ENCODE results near the gene DRC1.

DRC1 gene

DNA sequence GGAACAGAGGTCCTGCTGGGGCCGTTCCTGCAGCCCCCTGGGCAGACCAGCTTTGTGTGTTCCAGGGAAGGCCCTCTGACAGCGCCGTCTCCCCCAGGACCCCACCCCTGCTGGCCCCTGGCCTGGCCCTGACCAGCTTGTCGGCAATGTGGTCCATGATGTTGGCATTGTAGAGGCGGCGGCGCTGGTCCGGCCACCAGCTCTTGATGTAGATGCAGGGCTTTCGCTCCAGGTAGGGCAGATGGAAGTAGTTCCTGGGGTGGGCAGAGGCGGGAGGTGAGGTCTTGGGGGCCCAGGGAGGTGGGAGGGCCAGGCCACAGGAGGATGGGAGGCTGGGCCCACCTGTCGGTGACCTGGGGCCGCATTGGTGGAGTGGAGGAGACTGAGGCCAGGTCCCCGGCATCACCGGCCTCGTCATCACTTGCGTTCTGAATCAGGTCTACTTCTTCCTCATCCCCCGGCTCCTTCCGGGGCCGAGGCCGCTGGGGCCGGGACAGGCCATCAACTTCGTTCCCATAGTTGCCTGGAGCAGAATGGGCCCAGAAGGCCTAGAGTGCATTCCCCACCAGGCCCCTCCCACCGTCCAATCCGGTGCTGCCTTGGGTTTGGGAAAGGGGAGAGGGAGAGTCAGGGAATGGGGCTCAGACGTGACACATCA lies 77.5 kb downstream of the DRC1 start:
- DNase-seq = no peak

DNA sequence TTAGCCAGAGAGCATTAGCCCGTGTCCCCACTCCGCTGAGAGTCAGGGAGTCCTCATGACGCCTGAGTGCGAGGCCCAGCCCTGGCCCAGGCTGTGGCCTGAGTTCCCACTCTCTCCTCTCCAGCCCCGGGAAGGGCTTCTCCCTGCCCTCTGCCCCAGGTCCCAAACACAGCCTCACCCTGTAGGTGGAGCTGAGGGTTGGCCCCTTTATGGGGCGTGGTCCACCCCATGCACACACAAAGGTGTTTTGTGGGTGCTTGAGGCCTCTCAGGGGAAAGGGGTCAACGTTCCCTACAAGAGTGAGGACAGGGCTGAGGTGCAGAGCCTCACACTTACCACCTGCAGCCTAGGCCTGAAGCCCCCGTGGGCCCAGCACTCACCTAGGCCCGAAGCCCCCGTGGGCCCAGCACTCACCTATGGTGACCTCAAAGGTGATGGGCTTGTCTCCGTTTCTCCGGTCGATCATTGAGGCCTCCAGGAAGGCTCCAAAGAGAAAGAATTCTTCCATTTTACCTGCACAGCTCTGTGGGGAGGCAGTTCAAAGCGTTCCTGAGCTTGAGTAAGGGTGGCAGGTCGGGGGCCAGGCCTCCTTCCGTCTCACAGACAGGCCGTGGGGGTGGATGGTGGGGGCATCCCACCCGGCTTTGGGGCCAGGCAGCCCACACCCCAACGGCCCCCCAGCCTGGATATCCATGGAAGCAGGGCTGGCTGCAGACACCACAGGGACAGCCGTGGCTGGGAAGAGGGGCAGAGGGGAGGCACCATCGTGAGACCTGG lies 78.3 kb downstream of the DRC1 start:
- no peak for DNase-seq

DNA sequence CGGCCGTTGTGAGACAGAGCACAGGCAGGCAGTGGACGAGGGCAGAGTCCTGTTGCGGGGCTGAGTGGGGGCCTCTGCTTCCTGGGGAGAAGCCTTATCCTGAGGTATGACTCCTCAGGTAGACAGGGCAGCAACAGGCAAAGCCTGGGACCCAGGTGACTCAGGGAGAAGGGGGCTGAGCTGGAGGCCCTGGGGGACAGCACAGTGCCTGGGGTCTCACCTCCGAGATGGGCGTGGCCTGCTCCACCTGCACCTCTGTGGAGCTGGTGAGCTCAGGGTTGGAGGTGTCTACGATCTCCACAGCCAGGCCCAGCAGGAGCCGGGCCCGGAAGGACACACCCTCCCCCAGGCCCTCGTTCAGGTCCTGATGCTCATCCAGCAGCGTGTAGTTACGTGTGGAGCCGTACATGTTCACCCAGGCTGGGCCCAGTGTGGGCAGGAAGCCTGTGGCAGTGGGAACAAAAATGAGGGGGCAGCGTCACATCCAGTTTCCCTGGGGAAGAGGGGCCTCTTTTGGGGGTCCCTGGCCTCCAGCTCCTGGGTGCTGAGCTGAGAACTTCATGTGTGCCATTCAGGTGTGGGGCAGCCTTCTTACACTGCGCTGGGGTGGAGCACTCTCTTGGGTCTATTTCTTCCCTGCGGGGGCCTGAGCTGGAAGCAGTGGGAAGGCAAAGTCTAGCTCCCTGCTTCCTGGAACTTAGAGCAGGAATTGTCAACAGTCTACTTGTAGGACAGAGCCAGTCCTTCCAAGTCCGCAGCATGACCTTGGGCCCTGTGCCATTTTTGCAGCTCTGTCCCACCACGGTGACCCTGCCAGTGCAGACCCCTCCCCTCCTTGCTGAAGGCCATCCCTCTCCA lies 79.1 kb downstream of the DRC1 start:
- DNase-seq = no peak

DNA sequence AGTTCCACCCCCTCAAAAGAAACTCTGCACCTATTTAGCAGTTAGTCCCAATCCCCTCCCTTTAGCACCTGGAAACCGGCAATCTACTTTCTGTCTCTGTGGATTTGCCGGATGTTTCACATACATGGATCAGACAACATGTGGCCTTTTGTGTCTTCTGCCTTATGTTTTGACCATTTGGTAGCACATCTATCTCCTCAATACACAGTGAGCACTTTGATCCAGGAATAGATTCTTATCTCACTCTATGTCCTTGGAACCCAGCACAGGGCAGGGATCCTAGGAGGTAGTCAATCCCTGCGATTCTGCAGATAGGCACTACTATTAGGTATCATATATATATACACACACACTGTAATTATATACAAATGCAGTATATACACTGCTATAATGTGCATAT lies 80.0 kb downstream of the DRC1 start:
- no peak for DNase-seq

DNA sequence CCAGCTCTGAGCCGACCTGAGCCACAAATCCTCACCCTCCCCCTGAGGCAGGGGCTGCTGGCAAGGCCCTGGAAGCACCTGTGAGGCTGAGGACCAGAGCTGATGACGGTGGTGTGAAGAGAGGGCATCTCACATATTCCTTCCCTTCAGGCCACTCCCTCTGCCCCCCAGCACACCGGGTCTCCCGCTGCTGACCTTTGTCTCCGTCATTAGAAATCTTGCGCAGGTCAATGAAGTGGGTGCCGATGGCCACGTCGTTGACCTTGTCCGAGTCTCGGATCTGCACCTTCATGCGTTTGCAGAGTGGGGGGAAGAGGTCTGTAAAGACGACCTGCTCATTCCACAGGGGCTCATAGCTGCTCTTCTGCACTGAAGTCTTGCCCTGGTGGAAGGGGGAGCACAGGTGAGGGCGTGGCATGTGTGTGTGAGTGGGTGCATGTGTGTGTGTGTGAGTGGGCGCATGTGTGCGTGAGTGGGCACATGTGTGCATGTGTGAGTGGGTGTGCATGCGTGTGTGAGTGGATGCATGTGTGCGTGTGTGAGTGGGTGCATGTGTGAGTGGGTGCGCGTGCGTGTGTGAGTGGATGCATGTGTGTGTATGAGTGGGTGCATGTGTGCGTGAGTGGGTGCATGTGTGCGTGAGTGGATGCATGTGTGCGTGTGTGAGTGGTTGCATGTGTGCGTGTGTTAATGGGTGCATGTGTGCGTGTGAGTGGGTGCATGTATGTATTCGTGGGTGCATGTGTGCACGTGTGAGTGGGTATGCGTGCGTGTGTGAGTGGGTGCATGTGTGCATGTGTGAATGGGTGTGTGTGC lies 80.7 kb downstream of the DRC1 start:
- DNase-seq = no peak

DNA sequence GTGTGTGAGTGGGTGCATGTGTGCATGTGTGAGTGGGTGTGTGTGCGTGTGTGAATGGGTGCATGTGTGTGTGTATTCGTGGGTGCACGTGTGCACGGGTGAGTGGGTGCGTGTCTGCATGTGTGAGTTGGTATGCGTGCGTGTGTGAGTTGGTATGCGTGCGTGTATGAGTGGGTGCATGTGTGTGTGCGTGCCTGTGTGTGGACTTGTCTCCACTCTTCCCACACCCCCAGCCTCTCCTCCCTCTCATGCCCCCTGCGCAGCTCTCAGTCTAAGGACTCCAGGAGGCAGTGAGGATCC lies 81.3 kb downstream of the DRC1 start:
- no peak for DNase-seq

DNA sequence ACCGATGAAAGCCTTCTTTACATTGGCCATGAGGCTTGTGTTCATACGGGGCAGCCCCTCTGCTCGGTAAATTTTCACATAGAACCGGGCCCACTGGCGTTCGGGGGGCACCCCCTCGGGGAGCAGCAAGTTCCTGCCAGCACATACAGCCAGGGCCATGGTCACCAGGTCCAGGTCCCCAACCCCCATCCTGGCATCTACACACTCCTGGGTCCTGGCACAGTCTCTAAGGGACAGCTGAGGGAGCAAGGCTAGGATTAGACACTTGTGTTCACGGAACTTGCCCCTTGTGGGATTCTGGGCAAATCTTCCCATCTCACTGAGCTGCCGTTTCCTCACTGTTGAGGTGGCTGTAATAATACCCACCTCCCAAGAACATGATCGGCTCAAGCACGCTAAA lies 81.8 kb downstream of the DRC1 start:
- no peak for DNase-seq

DNA sequence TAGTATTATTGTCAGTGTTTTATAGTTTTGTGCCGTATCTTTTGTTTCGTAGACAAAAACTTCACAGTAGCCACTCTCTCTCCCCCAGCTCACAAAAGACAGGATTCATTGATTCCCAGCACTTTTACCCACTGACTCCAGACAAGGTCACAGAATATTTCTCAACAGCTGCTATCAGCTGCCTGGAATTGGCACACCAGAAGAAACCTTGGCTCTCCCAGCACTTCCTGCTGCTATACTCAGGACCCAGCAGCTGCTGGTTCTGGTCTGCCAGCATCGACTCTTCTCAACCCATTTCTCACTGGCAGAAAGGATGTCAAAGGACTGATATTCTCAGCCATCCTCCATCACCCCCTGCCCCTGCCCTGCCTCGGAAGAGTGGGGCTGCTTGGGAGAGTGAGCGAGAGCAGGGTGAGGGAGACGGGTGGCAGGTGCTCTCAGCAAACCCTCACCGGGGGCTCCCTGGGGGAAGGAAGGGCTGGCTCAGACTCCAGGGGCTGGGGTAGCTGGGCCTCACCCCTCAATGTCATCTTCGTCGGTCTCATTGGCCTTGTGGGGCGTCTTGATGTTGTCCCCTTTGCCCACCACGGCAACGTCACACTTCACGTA lies 82.3 kb downstream of the DRC1 start:
- DNase-seq = no peak

DNA sequence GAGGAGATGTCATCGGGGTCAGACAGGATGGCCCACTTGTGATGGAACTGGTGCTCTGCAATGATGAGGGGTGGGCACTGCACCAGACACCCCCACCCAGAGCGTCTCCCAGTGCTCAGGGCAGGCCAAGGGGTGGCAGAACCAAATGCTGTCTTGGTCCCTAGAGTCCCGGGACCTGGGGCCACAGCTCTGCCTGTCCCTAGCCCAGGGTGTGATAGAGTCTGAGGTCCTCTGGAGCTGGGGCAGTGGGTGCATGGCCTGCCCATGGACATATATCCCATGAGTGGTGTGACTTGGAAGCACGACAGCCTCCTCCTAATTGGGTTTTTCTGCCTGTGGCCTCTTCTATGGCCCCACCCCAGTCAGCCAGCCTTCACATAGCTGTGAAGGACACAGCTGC lies 82.9 kb downstream of the DRC1 start:
- DNase-seq = no peak

DNA sequence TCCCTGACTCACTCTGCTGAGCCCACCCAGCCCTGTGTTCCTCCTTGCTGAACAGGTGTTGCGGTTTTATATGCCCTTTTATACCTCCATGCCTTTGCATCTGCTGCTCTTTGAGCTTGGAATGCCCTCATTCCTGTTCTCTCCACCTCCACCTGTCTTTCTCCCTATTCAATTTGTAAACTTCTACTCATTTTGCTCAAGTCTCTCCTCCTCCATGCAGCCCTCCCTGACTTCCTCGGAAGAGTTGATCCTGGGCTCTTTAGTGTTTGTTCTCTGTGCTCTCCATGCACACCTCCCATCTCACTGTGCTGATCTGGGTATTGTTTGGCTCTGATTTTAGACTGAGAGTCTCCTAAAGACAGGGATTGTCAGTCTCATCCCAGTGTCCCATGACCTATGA lies 83.4 kb downstream of the DRC1 start:
- no peak for DNase-seq

DNA sequence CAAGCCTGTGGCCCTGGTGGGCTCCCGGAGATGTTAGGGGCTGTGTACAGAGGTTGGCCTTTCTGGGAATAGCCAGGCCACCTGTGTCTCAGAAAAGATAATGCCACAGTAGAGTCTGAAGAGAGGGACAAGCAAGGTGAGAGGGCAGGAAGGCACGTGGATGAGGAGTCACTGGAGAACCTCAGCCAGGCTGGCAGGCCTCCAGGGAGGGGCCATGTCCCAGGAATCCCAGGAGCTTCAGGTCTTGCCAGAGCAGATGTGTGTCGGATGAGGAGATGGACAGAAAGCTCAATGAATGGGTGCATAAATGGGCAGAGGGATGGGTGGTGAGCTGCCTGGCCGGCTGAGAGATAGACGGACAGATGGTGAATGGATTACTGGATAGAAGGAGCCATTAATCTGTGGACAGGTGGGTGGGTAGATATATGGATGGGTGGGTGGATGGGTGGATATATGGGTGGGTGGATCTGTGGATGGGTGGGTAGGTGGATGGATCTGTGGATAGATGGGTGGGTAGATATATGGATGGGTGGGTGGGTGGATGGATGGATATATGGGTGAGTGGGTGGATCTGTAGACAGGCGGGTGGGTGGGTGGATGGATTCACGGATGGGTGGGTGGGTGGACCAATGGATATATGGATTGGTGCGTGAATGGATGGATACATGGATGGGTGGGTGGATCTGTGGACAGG lies 84.2 kb downstream of the DRC1 start:
- DNase-seq = no peak

DNA sequence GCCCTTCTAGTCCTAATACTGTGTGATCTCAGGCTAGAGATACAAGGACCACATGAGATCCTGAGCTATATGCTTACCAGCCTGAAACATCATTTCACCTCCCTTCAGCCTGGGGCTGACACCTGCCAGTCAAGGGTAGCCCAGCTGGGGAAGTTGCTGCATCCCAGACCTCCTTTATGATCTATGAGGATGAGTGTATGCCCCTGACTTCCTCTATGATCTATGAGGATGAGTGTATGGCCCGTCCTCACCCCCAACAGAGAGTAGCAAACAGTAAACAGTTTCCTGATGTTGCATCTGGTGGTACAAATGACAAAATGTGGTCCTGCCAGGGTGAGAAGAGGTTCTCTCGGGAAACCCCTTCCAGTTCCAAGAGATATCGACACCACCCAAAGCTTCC lies 85.1 kb downstream of the DRC1 start:
- DNase-seq = no peak

DNA sequence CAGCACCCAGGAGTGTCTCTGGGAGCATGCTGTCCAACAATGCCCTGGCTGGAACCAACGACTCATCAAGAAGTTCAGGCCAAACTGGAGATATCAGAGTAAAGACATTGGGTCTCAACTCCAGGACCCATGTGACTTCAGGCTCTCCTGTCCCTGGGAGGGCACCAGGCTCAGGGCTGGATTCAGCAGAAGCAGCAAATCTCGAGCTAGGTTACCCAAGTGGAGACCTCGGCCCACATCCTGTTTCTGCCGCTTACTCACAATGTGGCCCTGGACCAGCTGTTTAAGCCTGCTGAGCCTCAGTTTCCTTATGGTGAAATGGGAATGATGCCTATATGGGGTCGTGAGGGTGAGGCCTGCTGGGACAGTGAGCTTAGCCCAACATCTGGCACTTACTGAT lies 85.5 kb downstream of the DRC1 start:
- no peak for DNase-seq

DNA sequence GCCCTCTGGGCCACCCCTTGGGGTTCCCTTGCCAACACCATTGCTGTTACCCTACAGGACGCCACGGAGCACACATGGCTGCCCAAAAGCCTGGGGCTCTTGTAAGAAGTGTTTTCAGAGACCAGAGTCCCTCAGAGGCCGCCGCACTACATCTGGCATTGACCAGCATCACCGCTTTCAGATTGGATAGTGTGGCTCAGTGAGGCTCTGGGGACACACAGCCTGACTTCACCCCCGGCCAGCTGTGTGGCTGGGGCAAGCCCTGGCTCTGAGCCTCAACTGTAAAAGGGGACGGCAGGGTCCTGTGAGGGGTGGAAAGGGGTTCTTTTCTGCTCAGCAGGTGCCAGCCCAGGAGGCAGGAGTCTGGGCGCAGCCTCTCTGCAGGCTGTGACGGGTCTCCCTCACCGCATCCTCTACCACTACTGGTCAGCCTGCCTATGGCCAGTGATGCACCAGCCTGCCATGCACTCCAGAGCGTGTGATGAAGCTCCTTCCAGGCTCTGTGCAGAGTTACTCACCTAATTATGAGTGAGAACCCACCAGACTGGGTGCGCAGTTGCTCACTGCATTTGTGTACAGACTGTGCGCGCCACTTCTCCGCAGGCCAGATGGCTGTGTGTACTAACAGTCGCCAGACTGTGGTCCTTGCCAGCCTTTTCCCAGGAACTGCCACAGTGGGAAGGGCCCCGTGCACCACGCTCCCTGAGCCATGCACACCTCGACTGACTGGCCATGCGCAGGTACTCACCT lies 86.9 kb downstream of the DRC1 start:
- no peak for DNase-seq

DNA sequence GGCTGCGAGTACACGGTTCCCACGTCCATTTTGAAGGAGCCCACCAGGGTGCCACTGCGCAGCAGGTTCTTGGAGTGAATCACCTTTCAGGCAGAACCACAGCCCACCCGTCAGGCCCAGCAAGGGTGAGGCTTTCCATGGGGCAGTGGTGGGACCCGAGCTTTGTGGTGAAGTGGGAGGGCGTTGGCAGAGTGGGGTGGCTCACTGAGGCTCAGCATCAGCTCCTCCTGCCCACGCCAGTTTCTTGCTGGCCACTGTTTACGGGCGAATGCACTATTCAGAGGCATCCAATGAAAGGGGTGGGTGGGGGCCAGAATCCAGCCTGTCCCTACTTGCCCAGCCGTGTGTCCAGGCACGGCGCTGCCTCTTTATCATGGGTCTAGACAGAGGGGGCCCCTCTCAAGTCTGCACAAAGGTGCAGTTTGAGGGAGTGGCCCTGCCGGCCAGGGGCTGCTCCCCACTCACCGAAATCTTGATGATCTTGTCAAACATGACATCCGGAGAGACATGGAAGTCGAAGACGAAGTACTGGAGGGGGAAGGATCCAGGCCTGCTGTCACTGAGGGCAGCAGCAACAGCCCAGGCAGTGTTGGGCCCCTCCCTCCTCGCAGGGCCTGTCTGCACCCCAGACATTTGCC lies 87.6 kb downstream of the DRC1 start:
- no peak for DNase-seq

DNA sequence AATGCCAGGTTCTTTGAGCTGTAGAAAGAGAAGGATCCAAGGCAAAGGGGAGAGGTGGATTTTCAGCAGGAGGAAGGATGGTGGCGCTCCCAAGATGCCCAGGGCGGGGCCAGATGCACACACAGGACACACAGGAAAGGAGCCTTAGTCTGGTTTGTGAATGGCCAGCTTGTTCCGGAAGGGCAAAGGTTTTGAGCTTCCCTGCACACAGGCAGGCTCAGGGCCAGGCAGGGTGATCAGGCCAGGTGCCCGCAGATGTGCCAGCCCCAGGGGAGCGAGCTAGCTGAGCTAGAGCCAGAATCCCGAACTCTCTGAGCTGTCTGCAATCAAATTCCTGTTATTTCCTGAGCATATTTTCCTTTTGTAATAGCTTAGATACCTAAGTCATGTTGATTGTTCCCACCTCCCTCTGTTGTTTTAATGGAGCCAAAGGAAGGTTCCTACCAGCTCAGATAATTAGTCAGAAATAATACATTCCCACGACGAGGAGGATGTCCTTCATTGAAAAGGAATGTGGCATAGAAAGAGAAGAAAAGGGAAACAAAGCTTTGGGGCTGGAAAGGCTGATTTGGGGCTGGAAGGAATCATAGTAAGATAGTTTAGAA lies 89.9 kb downstream of the DRC1 start:
- DNase-seq = no peak

DNA sequence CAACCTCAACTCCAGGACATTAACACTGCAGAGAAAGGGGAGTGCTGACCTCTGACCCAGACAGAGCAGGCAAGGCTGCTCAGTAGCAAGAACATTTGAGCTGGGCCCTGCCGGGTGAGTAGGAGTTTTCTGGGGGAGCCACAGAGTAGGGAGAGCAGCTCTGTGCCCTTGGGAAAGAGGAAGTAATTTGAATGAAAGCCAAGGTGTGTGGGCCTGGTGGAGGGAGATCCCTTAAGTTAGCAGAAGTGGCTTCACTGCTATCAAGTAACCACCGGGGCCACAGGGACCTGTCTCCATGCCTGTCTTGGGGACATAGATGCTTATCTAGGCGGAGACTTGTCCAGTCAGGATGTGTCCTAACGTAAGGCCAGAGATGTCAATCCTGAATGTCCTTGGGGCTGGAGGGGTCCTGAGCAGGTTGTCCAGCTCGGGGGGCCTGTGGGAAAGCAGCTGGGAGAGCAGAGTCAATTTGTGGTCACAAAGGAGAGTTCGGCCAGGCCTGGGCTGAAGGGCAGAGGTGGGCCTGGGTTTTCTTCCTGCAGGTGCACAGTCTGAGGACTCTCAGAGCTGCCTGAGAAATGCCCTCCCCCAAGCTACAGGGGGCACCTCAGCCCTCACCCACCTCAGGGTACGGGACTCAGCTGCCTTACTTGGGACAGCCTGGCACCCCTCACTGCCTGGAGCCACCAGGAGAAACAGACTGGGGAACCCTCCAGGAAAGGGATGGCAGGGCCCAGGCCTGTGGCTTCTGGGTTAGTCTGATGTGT lies 91.2 kb downstream of the DRC1 start:
- DNase-seq = no peak

DNA sequence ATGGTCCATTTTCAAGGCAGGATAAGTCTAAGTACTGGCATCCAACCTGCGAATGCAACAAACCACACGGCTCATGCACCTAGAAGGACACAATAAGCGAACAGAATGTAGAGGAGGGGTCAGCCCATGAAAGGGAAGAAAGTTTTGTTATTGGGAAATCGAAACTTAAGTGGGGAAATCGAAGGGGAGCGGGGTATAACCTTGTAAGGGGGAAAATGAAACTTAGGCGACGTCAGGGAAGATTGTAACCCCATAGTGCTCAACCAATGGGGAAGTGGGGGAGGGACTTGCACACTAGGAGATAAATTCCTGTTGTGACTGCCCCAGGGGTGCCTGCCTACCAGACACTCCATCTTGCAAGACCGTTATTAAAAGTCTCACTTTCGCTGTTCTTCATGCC lies 91.8 kb downstream of the DRC1 start:
- no peak for DNase-seq

DNA sequence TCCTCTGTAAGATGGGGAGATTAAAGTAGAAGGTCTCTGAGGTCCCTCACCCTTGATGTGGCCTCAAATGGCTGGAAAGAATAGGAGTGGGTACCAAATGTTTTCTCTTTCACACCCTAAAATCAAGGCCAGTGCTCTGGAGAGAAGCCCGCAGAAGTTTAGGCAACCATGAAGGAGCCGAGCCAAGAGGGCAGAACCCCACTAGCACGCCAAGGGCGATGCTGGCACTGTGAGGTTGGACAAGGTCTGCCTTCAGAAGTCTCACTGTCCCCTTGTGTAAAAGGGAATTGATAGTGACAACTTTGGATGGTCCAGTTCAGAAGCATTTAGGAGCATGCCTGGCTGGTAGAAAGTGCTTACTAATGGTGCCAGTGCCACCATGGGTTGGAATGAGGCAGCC lies 92.5 kb downstream of the DRC1 start:
- DNase-seq = no peak

DNA sequence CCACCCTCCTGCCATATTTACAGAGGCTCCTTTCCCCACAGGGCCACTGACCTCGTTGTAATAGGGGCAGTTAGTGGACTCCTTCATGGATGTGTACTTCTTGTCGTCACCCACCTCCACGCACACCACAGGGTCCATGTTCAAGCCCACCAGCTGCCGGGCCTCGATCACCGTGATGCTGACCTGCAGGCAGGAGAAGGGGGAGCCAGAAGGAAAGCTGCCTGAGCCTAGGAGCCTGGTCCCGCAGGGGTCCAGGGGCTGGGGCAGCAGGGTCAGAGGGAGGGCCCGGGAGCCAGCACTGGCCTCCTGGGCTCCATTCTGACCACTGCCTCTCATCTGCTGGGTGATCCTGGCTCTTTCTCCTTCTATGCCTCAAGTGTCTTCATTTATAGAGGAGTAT lies 93.2 kb downstream of the DRC1 start:
- DNase-seq = no peak

Measured in activated CD4-positive, alpha-beta T cell treated with anti-CD3 and anti-CD28 coated beads, Interleukin-2, Interleukin-6, amounts not matched to agents 100 ng/mL and 50 ng/mL, durations not matched to agents 16 hours and 8 hours (primary cell).